ENCODE measurements around the gene GABARAPL1. TPM values are rescaled to one million over a fixed set of nuclear protein-coding genes. Genes with fewer than 3 reads are reported as not detected.

GABARAPL1 gene
- total RNA-seq (100 to 1,000 TPM; 124 to 255 (median 218) TPM), polyA plus RNA-seq (100 to 1,000 TPM in 2 of 3 donors, 10 to 100 TPM in 1; 36.1 to 268 (median 194) TPM)
- long read RNA-seq, donor 1, transcript GABARAPL1-201 (4 exons, 1,957 nt), result major isoform, 105 of 130 reads
- long read RNA-seq, donor 1, partial matches to known transcripts, result 1 of 130 reads
- long read RNA-seq, donor 1, other reads (novel, unspliced or antisense), result 18 of 130 reads
- long read RNA-seq, donor 2, transcript GABARAPL1-201 (4 exons, 1,957 nt), result major isoform, 198 of 225 reads
- long read RNA-seq, donor 2, partial matches to known transcripts, result 3 of 225 reads
- long read RNA-seq, donor 2, other reads (novel, unspliced or antisense), result 20 of 225 reads

- peak; percentile 88 to 94 for DNase-seq
- intact Hi-C loops (cut with DNase I), result loop anchor here (5.0 kb wide), 1 partner anchor 510 kb away; the partner anchor contains the start of gene YBX3 (in 2 of the 2)
- peak; percentile 77 to 83 (median 80) for ATAC-seq
- Histone ChIP-seq H3K27ac (peak within 1 kb of the TSS; percentile 100), H3K27me3 (ENCODE audit: insufficient read depth in 3 of 3, low read length in 2 of 3) (no peaks in the 10 kb centered on the region), H3K4me1 (peaks cover 26% of the 10 kb centered on the region), H3K9me3 (no peaks in the 10 kb centered on the region), H3K36me3 (ENCODE audit: insufficient read depth in 1 of 2, low read depth in 1 of 2) (peaks cover 0 to 28% of the 10 kb centered on the region in 2 donors), H3K4me3 (peak within 1 kb of the TSS; percentile 92)
- WGBS, 3 donors, result 0 to 1% (median 1%) methylated on average over 35 of the region's 35 CpGs
- no peak for TF ChIP-seq CTCF (IDR thresholded peaks at IDR 0.05)
Measured at GRCh38 chr12:10212739-10213131, at the start of gene GABARAPL1. Gene GABARAPL1 (plus strand): TSS chr12:10212877. CDS start chr12:10213130, 253 bp downstream.

- WGBS, 3 donors, result 69 to 74% (median 73%) methylated on average over 3 of the region's 3 CpGs
- H3K27me3 ChIP-seq (ENCODE audit: insufficient read depth in 3 of 3, low read length in 2 of 3), result no peaks in the 10 kb centered on the region
- no peaks in the 10 kb centered on the region for H3K4me1 ChIP-seq
- no peak for ATAC-seq
- no peak for TF ChIP-seq CTCF (IDR thresholded peaks at IDR 0.05)
- H3K4me3 ChIP-seq, result no peak overlapping the region
- intact Hi-C loops (cut with DNase I), result no loop called here
- DNase-seq, result no peak
- no peaks in the 10 kb centered on the region for H3K9me3 ChIP-seq
- H3K27ac ChIP-seq, result no peak overlapping the region
- no peaks in the 10 kb centered on the region for H3K36me3 ChIP-seq (ENCODE audit: insufficient read depth in 1 of 2, low read depth in 1 of 2)
Measured at GRCh38 chr12:10163084-10163483, 49.6 kb upstream of the GABARAPL1 start.

GRCh38 chr12:10165421-10165820 lies 47.3 kb upstream of the GABARAPL1 start:
- 0 to 100% (median 0%) methylated on average over 1 of the region's 1 CpG for WGBS, 3 donors

GRCh38 chr12:10167599-10167998 lies 45.1 kb upstream of the GABARAPL1 start:
- intact Hi-C loops (cut with DNase I), result no loop called here
- no peaks in the 10 kb centered on the region for H3K36me3 ChIP-seq (ENCODE audit: insufficient read depth in 1 of 2, low read depth in 1 of 2)
- H3K9me3 ChIP-seq, result no peaks in the 10 kb centered on the region
- no peaks in the 10 kb centered on the region for H3K27me3 ChIP-seq (ENCODE audit: insufficient read depth in 3 of 3, low read length in 2 of 3)
- no peak overlapping the region for H3K4me3 ChIP-seq
- ATAC-seq (no peak), DNase-seq (no peak)
- TF ChIP-seq CTCF (IDR thresholded peaks at IDR 0.05), result no peak
- H3K27ac ChIP-seq, result no peak overlapping the region
- no peaks in the 10 kb centered on the region for H3K4me1 ChIP-seq
- WGBS, 3 donors, result 30 to 41% (median 34%) methylated on average over 5 of the region's 5 CpGs

More at GRCh38 chr12:10165421-10165820, 47.3 kb upstream of the GABARAPL1 start:
- no peak for DNase-seq
- Histone ChIP-seq H3K4me3 (no peak overlapping the region), H3K27ac (no peak overlapping the region), H3K36me3 (ENCODE audit: insufficient read depth in 1 of 2, low read depth in 1 of 2) (no peaks in the 10 kb centered on the region), H3K4me1 (no peaks in the 10 kb centered on the region), H3K27me3 (ENCODE audit: insufficient read depth in 3 of 3, low read length in 2 of 3) (no peaks in the 10 kb centered on the region), H3K9me3 (no peaks in the 10 kb centered on the region)
- no peak for ATAC-seq
- intact Hi-C loops (cut with DNase I), result no loop called here
- no peak for TF ChIP-seq CTCF (IDR thresholded peaks at IDR 0.05)
